ENCODE data around the gene GPR135. TPM values are rescaled to one million over a fixed set of nuclear protein-coding genes. Genes with fewer than 3 reads are reported as not detected.

The GPR135 gene
- total RNA-seq, 1 experiment from 2014 or later = 3.9 TPM

GRCh38 chr14:59474172-59474571 lies 9.0 kb upstream of the GPR135 start:
- Histone ChIP-seq H3K36me3 (ENCODE audit: control insufficient read depth in 1 of 2, insufficient read depth in 2 of 2, low read length in 2 of 2) (peaks cover 32% of the 10 kb centered on the region in 2 experiments), H3K27me3 (ENCODE audit: insufficient read depth, low read length) (no peaks in the 10 kb centered on the region), H3K79me2 (ENCODE audit: insufficient read depth, low read length) (peaks cover 12% of the 10 kb centered on the region), H3K9me2 (ENCODE audit: insufficient read depth) (no peaks in the 10 kb centered on the region), H4K20me1 (ENCODE audit: insufficient read depth) (no peaks in the 10 kb centered on the region), H2AFZ (ENCODE audit: low read depth, low read length, poor library complexity, severe bottlenecking) (no peak overlapping the region), H3K27ac (ENCODE audit: low read depth, low read length) (no peak overlapping the region), H3K4me3 (replicated peaks in 1 of 2; ENCODE audit: low read depth in 1 of 2, low read length in 2 of 2) (no peak overlapping the region), H3K9me3 (ENCODE audit: control insufficient read depth in 1 of 2, insufficient read depth in 1 of 2, low read depth in 1 of 2, low read length in 2 of 2) (no peaks in the 10 kb centered on the region), H3K4me2 (ENCODE audit: low read length) (no peak overlapping the region), H3K4me1 (ENCODE audit: control insufficient read depth in 1 of 2, insufficient read depth in 2 of 2, low read length in 2 of 2) (no peaks in the 10 kb centered on the region), H3K9ac (ENCODE audit: low read length) (no peak overlapping the region)
- POLR2A ChIA-PET = interaction anchor here (1.0 kb wide), 1 partner anchor 10 kb away, joined by 3 read pairs; the partner anchor contains the start of genes JKAMP and L3HYPDH
- ATAC-seq (no peak), DNase-seq (ENCODE audit: low read depth, low spot score) (no peak)
- BruUV-seq (replicated peaks) = no TSS peak
- RAD21 ChIA-PET (ENCODE audit: low non-redundant PET in 1 of 2, low total read pairs in 2 of 2, uncharacterized antibody in 2 of 2, unreplicated experiment in 2 of 2) = no interaction called here
- CTCF ChIA-PET = no interaction called here
- intact Hi-C loops (cut with micrococcal nuclease) = no loop called here
- TF ChIP-seq EGR1 (IDR thresholded peaks at IDR 0.05; ENCODE audit: low read depth) (no peak), ZNF274 (IDR thresholded peaks at IDR 0.05; ENCODE audit: low read depth, low read length) (no peak), ATF3 (IDR thresholded peaks at IDR 0.05) (no peak), FOSL1 (IDR thresholded peaks at IDR 0.05; ENCODE audit: low read depth) (no peak), JUND (IDR thresholded peaks at IDR 0.05) (no peak), EZH2phosphoT487 (IDR thresholded peaks at IDR 0.05; ENCODE audit: borderline replicate concordance) (no peak), ZFX (IDR thresholded peaks at IDR 0.05) (no peak), SIN3A (IDR thresholded peaks at IDR 0.05; ENCODE audit: low read depth) (no peak), CBX3 (IDR thresholded peaks at IDR 0.05; ENCODE audit: low read depth) (no peak)
- TF ChIP-seq, protein P1, sequence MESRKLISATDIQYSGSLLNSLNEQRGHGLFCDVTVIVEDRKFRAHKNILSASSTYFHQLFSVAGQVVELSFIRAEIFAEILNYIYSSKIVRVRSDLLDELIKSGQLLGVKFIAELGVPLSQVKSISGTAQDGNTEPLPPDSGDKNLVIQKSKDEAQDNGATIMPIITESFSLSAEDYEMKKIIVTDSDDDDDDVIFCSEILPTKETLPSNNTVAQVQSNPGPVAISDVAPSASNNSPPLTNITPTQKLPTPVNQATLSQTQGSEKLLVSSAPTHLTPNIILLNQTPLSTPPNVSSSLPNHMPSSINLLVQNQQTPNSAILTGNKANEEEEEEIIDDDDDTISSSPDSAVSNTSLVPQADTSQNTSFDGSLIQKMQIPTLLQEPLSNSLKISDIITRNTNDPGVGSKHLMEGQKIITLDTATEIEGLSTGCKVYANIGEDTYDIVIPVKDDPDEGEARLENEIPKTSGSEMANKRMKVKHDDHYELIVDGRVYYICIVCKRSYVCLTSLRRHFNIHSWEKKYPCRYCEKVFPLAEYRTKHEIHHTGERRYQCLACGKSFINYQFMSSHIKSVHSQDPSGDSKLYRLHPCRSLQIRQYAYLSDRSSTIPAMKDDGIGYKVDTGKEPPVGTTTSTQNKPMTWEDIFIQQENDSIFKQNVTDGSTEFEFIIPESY (IDR thresholded peaks at IDR 0.05; ENCODE audit: extremely low read depth, insufficient replicate concordance, low read length) = no peak
- TF ChIP-seq, protein P2, sequence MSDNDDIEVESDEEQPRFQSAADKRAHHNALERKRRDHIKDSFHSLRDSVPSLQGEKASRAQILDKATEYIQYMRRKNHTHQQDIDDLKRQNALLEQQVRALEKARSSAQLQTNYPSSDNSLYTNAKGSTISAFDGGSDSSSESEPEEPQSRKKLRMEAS (IDR thresholded peaks at IDR 0.05) = no peak
